Neural cell (in vitro differentiated cells): ENCODE measurements around the gene CEP162.

Experiments
- EP300 ChIP-seq: fragments of 450-650 bp; conservative IDR thresholded peaks from 2 replicates; pipeline ENCODE4 v1.6.1; 2014; ENCODE audit warnings: antibody characterized with exemption, mild to moderate bottlenecking, moderate library complexity; ENCODE audit not compliant: poor library complexity, severe bottlenecking
- POLR2AphosphoS5 ChIP-seq: IDR thresholded peaks from 2 replicates; pipeline ENCODE4 v1.6.1; 2012
- TF ChIP-seq, protein P1 (sequence below): fragments of 450-650 bp; IDR thresholded peaks from 2 replicates; pipeline ENCODE4 v1.5.1; 2014; ENCODE audit warnings: antibody characterized with exemption, mild to moderate bottlenecking, moderate library complexity; ENCODE audit not compliant: poor library complexity, severe bottlenecking

GRCh38 chr6:84197708-84198107 is 29.7 kb downstream of the CEP162 start:
- TF ChIP-seq, protein P1, sequence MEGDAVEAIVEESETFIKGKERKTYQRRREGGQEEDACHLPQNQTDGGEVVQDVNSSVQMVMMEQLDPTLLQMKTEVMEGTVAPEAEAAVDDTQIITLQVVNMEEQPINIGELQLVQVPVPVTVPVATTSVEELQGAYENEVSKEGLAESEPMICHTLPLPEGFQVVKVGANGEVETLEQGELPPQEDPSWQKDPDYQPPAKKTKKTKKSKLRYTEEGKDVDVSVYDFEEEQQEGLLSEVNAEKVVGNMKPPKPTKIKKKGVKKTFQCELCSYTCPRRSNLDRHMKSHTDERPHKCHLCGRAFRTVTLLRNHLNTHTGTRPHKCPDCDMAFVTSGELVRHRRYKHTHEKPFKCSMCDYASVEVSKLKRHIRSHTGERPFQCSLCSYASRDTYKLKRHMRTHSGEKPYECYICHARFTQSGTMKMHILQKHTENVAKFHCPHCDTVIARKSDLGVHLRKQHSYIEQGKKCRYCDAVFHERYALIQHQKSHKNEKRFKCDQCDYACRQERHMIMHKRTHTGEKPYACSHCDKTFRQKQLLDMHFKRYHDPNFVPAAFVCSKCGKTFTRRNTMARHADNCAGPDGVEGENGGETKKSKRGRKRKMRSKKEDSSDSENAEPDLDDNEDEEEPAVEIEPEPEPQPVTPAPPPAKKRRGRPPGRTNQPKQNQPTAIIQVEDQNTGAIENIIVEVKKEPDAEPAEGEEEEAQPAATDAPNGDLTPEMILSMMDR: no peak
- TF ChIP-seq POLR2AphosphoS5 (no peak), EP300 (no peak)
